Esophagus muscularis mucosa (tissue), 3 donors: Measurements from ENCODE around the gene RHOXF2B.

Experiments
- CTCF ChIP-seq, 3 experiments: fragments of 200-600 bp in 2 of 3; fragments of 450-650 bp in 1 of 3; sonication (generic) in 2 of 3; IDR thresholded peaks; one replicate each; pipeline ENCODE4 v1.5.1; 2017 to 2019; ENCODE audit warnings: antibody characterized with exemption in 3 of 3, mild to moderate bottlenecking in 2 of 3, moderate library complexity in 1 of 3
- POLR2AphosphoS5 ChIP-seq, 2 donors: sonication (generic); formaldehyde crosslinking; IDR thresholded peaks; one replicate each; pipeline ENCODE4 v1.6.1; 2017; ENCODE audit warnings: antibody characterized with exemption in 2 of 2

GRCh38 chrX:120087289-120088017 is 10.0 kb upstream of the RHOXF2B start:
- TF ChIP-seq CTCF (IDR thresholded peaks at IDR 0.05) (no peak), POLR2AphosphoS5 (IDR thresholded peaks at IDR 0.05) (no peak)
